Endothelial cell of umbilical vein (primary cell): ENCODE measurements around the gene GPR107. TPM values are rescaled to one million over a fixed set of nuclear protein-coding genes. Genes with fewer than 3 reads are reported as not detected.

Experiments used
- BruUV-seq: library from RNA; stranded (reverse); fragments of 400-500 nt; replicated peaks from 2 replicates; lab custom pipeline; 2021; lab: Mats Ljungman, UMichigan
- CTCF ChIA-PET: fragments of 300-600, 350-600 bp; sonication (Branson Sonifier 250); formaldehyde crosslinking; loops from one replicate; lab custom pipeline; 2021; ENCODE audit warnings: antibody characterized with exemption, inconsistent platforms; lab: Charles Lee
- POLR2A ChIA-PET: fragments of 300-600, 350-600 bp; sonication (Branson Sonifier 250); formaldehyde crosslinking; loops from one replicate; lab custom pipeline; 2021; ENCODE audit warnings: antibody characterized with exemption, inconsistent platforms; lab: Charles Lee
- DNase-seq: peaks from one replicate; pipeline ENCODE4 v3.0.0-alpha.2; 2011; ENCODE audit warnings: low read depth, low spot score
- FAIRE-seq: peaks from 2 replicates; lab custom pipeline; 2011; peaks lifted over from hg19 to GRCh38; lab: Jason Lieb, UNC
- H2AFZ ChIP-seq: 2 replicates; pipeline ENCODE4 v1.6.0; 2012; ENCODE audit warnings: low read depth, low read length, control low read depth, inconsistent platforms
- H3K27ac ChIP-seq: 2 replicates; pipeline ENCODE4 v1.5.1; 2011; ENCODE audit warnings: low read depth, mild to moderate bottlenecking, control low read depth, low read length, moderate library complexity; ENCODE audit not compliant: insufficient read depth
- H3K27me3 ChIP-seq, 2 experiments: 2 replicates each; pipeline versions ENCODE4 v1.6.0 to v1.6.1; 2011; ENCODE audit warnings: low read length in 2 of 2, mixed read lengths in 1 of 2; ENCODE audit not compliant: control insufficient read depth in 2 of 2, insufficient read depth in 2 of 2
- H3K36me3 ChIP-seq, 2 experiments: 2 replicates in 1 of 2; 3 replicates in 1 of 2; pipeline ENCODE4 v1.5.1; 2011; ENCODE audit warnings: low read length in 2 of 2, mild to moderate bottlenecking in 1 of 2, moderate library complexity in 1 of 2; ENCODE audit not compliant: control insufficient read depth in 2 of 2, insufficient read depth in 2 of 2; ENCODE audit errors: extremely low read depth in 1 of 2
- H3K4me1 ChIP-seq: 3 replicates; pipeline ENCODE4 v1.5.1; 2011; ENCODE audit warnings: mild to moderate bottlenecking, low read length; ENCODE audit not compliant: control insufficient read depth, insufficient read depth; ENCODE audit errors: extremely low read depth
- H3K4me2 ChIP-seq: 2 replicates; pipeline ENCODE4 v1.6.1; 2011; ENCODE audit warnings: low read length, control low read depth, mixed read lengths; ENCODE audit not compliant: insufficient read depth
- H3K4me3 ChIP-seq, 3 experiments: fragments of 200-600 bp in 1 of 3; sonication (generic), shearing (Covaris generic) in 1 of 3; replicated peaks in 1 of 3; 2 replicates each; pipeline ENCODE4 v1.5.1; 2011 to 2016; ENCODE audit warnings: control low read depth in 3 of 3, low read length in 3 of 3, mild to moderate bottlenecking in 2 of 3, inconsistent platforms in 1 of 3, low read depth in 1 of 3, moderate library complexity in 1 of 3; ENCODE audit not compliant: insufficient read depth in 1 of 3
- H3K79me2 ChIP-seq: 2 replicates; pipeline ENCODE4 v1.6.0; 2012; ENCODE audit warnings: low read length, inconsistent platforms; ENCODE audit not compliant: control insufficient read depth, insufficient read depth
- H3K9ac ChIP-seq: replicated peaks from 2 replicates; pipeline ENCODE3; 2011; ENCODE audit warnings: low read length, control low read depth; ENCODE audit not compliant: insufficient read depth; ENCODE audit errors: extremely low read depth
- H3K9me1 ChIP-seq: replicated peaks from 3 replicates; pipeline ENCODE4 v1.6.0; 2011; ENCODE audit warnings: mild to moderate bottlenecking, low read length; ENCODE audit not compliant: control insufficient read depth, insufficient read depth; ENCODE audit errors: extremely low read depth
- H3K9me3 ChIP-seq: replicated peaks from 2 replicates; pipeline ENCODE4 v1.5.1; 2012; ENCODE audit warnings: low read length, inconsistent platforms; ENCODE audit not compliant: control insufficient read depth, insufficient read depth
- H4K20me1 ChIP-seq: replicated peaks from 2 replicates; pipeline ENCODE3; 2011; ENCODE audit warnings: mild to moderate bottlenecking, low read length; ENCODE audit not compliant: control insufficient read depth, insufficient read depth; ENCODE audit errors: extremely low read depth
- EZH2 ChIP-seq: IDR thresholded peaks from 2 replicates; pipeline ENCODE4 v1.6.1; 2012; ENCODE audit warnings: borderline replicate concordance, low read depth, mild to moderate bottlenecking, moderate library complexity, low read length, inconsistent platforms; ENCODE audit not compliant: severe bottlenecking
- FOS ChIP-seq: IDR thresholded peaks from 2 replicates; pipeline ENCODE4 v1.6.1; 2011; ENCODE audit warnings: mild to moderate bottlenecking, low read length, moderate library complexity, borderline replicate concordance; ENCODE audit not compliant: insufficient read depth
- GATA2 ChIP-seq: IDR thresholded peaks from 2 replicates; pipeline ENCODE4 v1.7.0; 2011; ENCODE audit warnings: low read depth, mild to moderate bottlenecking, moderate library complexity, mixed read lengths, low read length; ENCODE audit not compliant: insufficient read length, insufficient read depth
- JUN ChIP-seq: IDR thresholded peaks from 2 replicates; pipeline ENCODE4 v1.6.1; 2011; ENCODE audit warnings: borderline replicate concordance, low read depth; ENCODE audit not compliant: insufficient read length, insufficient read depth
- MYC ChIP-seq: IDR thresholded peaks from one replicate; pipeline ENCODE4 v1.6.1; 2011; ENCODE audit warnings: mild to moderate bottlenecking, low read depth, low read length
- POLR2A ChIP-seq: IDR thresholded peaks from 2 replicates; pipeline ENCODE4 v1.6.1; 2012; ENCODE audit warnings: low read depth, mild to moderate bottlenecking, control low read depth, low read length
- POLR2AphosphoS5 ChIP-seq: IDR thresholded peaks from 2 replicates; pipeline ENCODE4 v1.6.1; 2012; ENCODE audit warnings: low read depth, mild to moderate bottlenecking, control low read depth, low read length, moderate library complexity; ENCODE audit not compliant: insufficient read depth
- dilution Hi-C: fragments of 300-500 bp; cut with MboI; formaldehyde crosslinking; loops from one replicate; pipeline ENCODE4 v1.15.0; 2019; ENCODE audit warnings: low sequenced_read_pairs; ENCODE audit not compliant: extremely low pct_ligation_motif_present
- intact Hi-C: fragments of 100-400 bp; cut with micrococcal nuclease; formaldehyde crosslinking; loops from one replicate; pipeline ENCODE4 v1.10.0; 2022
- polyA plus RNA-seq, 4 experiments: library from polyadenylated mRNA; depleted of rRNA in 3 of 4; stranded (reverse) in 3 of 4; unstranded in 1 of 4; fragments of >200 nt; gene quantifications; 2 replicates each; pipeline versions ENCODE4 v1.2.1 to v1.2.3, GENCODE V29; 2011 to 2012; ENCODE audit warnings: missing spikeins in 1 of 4
- total RNA-seq: library from RNA; stranded (reverse); gene quantifications from 2 replicates; pipeline ENCODE4 v1.2.3, GENCODE V29; 2021
- TF ChIP-seq, protein P1 (sequence below), 2 donors: IDR thresholded peaks; 1 replicate in 1 of 2; 2 replicates in 1 of 2; pipeline ENCODE4 v1.5.1; 2011; ENCODE audit warnings: low read length in 2 of 2, mild to moderate bottlenecking in 2 of 2, moderate library complexity in 2 of 2, control low read depth in 1 of 2, inconsistent platforms in 1 of 2, low read depth in 1 of 2; ENCODE audit not compliant: insufficient read depth in 1 of 2; ENCODE audit errors: extremely low read depth in 1 of 2
- TF ChIP-seq, protein P2 (sequence below): IDR thresholded peaks from 2 replicates; pipeline ENCODE4 v1.6.1; 2011; ENCODE audit not compliant: insufficient read depth, insufficient read length

The GPR107 gene
- total and polyA plus RNA-seq, 2 donors (not counting 3 experiments of a cell fraction or from before 2014, with no cell fraction given) = 27.2 to 38.9 TPM

DNA sequence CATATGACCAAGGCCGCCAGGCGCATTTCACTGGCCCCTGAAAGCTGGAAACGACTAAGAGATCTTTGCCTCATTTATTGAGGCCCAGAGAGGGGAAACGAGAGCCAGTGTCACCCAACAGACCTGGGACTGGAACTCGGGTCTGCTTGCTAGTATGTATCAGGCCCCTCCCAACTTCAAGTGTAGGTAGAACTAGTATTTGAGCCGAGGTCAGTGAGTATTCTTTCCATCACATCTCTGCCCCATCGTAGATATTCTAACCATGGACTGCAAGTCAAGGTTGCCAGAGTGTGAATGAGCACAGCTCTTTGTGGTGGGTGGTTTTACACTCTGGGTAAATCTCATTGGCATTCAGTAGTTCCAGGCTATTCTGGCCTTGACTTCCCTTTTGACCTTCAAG is 42.2 kb downstream of the GPR107 start:
- DNase-seq (no peak), FAIRE-seq (no peak)
- no peaks in the 10 kb centered on the region for H3K9me3 ChIP-seq
- peaks cover 10 to 11% of the 10 kb centered on the region in 2 experiments for H3K36me3 ChIP-seq
- POLR2A ChIA-PET = no interaction called here
- H2AFZ ChIP-seq = no peak overlapping the region
- TF ChIP-seq EZH2 (no peak), MYC (no peak)
- TF ChIP-seq, protein P1, sequence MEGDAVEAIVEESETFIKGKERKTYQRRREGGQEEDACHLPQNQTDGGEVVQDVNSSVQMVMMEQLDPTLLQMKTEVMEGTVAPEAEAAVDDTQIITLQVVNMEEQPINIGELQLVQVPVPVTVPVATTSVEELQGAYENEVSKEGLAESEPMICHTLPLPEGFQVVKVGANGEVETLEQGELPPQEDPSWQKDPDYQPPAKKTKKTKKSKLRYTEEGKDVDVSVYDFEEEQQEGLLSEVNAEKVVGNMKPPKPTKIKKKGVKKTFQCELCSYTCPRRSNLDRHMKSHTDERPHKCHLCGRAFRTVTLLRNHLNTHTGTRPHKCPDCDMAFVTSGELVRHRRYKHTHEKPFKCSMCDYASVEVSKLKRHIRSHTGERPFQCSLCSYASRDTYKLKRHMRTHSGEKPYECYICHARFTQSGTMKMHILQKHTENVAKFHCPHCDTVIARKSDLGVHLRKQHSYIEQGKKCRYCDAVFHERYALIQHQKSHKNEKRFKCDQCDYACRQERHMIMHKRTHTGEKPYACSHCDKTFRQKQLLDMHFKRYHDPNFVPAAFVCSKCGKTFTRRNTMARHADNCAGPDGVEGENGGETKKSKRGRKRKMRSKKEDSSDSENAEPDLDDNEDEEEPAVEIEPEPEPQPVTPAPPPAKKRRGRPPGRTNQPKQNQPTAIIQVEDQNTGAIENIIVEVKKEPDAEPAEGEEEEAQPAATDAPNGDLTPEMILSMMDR (IDR thresholded peaks at IDR 0.05; ENCODE audit: extremely low read depth in 1 of 2, insufficient read depth in 1 of 2, low read depth in 1 of 2, low read length in 2 of 2) = no peak
- no peak overlapping the region for H3K27ac ChIP-seq
- no TSS peak for BruUV-seq
- H3K9me1 ChIP-seq = no peaks in the 10 kb centered on the region
- H3K4me1 ChIP-seq = peaks cover 4% of the 10 kb centered on the region
- dilution Hi-C loops (no loop called here), intact Hi-C loops (loop anchor here (5.0 kb wide), 2 partner anchors 54 to 259 kb away; partner anchors contain the start of genes C9orf78, FNBP1 and USP20)
- H3K9ac ChIP-seq = no peak overlapping the region
- H3K4me2 ChIP-seq = no peak overlapping the region
- CTCF ChIA-PET = interaction anchor here (0.6 kb wide), 1 partner anchor 21 kb away, joined by 3 read pairs; no protein-coding TSS in a partner anchor
- H3K27me3 ChIP-seq = no peaks in the 10 kb centered on the region
- no peaks in the 10 kb centered on the region for H3K79me2 ChIP-seq
- H3K4me3 ChIP-seq = no peak overlapping the region
- H4K20me1 ChIP-seq = no peaks in the 10 kb centered on the region

DNA sequence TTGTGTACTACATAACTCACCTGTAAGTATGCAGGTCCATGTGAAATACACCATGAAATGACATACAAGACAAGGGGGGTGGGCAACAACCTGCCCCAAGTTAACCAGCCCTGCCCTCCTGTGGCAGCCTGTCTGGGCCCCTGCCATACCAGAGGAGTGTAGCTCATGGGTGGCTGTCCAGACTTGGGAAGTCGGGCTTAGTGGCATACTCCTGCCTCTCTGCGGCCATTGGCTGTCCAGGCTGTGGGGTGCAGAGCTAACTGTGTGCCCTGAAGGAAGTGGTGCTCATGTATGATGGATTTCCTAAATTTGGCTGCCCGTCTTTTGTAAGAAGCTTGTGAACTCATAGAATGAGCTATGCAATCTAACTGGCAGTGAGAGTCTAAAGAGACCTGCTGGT is 47.0 kb downstream of the GPR107 start:
- intact Hi-C loops = no loop called here
- CTCF ChIA-PET = interaction anchor here (3.7 kb wide), 1 partner anchor 215 kb away, joined by 33 read pairs; no protein-coding TSS in a partner anchor

More for the DNA sequence above, 47.0 kb downstream of the GPR107 start:
- BruUV-seq = no TSS peak
- Histone ChIP-seq H3K9me1 (no peaks in the 10 kb centered on the region), H3K4me2 (no peak overlapping the region), H3K27ac (no peak overlapping the region), H3K9ac (no peak overlapping the region), H3K36me3 (peaks cover 13 to 39% of the 10 kb centered on the region in 2 experiments), H2AFZ (no peak overlapping the region), H3K4me1 (peaks cover 4% of the 10 kb centered on the region), H3K4me3 (no peak overlapping the region), H3K79me2 (no peaks in the 10 kb centered on the region), H3K27me3 (no peaks in the 10 kb centered on the region), H4K20me1 (no peaks in the 10 kb centered on the region), H3K9me3 (no peaks in the 10 kb centered on the region)
- TF ChIP-seq POLR2A (no peak), EZH2 (no peak), POLR2AphosphoS5 (no peak), GATA2 (no peak), JUN (no peak), MYC (no peak), FOS (no peak)
- TF ChIP-seq, protein P2, sequence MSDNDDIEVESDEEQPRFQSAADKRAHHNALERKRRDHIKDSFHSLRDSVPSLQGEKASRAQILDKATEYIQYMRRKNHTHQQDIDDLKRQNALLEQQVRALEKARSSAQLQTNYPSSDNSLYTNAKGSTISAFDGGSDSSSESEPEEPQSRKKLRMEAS = no peak
- TF ChIP-seq, protein P1 (IDR thresholded peaks at IDR 0.05; ENCODE audit: extremely low read depth in 1 of 2, insufficient read depth in 1 of 2, low read depth in 1 of 2, low read length in 2 of 2) = no peak
- dilution Hi-C loops = no loop called here
- DNase-seq (no peak), FAIRE-seq (no peak)
- POLR2A ChIA-PET = no interaction called here
